ENCODE data around the gene GRIN2A. TPM values are rescaled to one million over a fixed set of nuclear protein-coding genes. Genes with fewer than 3 reads are reported as not detected.
A peak's percentile ranks its signal among the peaks of the same experiment; 100 is the strongest.

GRIN2A gene
- total RNA-seq, 2 experiments from 2014 or later: not detected

GRCh38 chr16:9970796-9971195, 211.4 kb downstream of the GRIN2A start:
- no peaks in the 10 kb centered on the region for H3K36me3 Mint-ChIP-seq (ENCODE audit: low read depth)
- no peak for TF ChIP-seq CTCF (IDR thresholded peaks at IDR 0.05)
- no peak for ATAC-seq
- peaks cover 12% of the 10 kb centered on the region for H3K9me3 Mint-ChIP-seq
- no peak for DNase-seq
- H3K27me3 Mint-ChIP-seq: peaks cover 2% of the 10 kb centered on the region
- ChIA-PET POLR2A (no interaction called here), CTCF (no interaction called here)
- H3K4me3 Mint-ChIP-seq: no peak overlapping the region
- H3K4me1 Mint-ChIP-seq (ENCODE audit: low read depth): peaks cover 3% of the 10 kb centered on the region
- no peak overlapping the region for H3K27ac Mint-ChIP-seq
- intact Hi-C loops (cut with micrococcal nuclease): no loop called here

DNA sequence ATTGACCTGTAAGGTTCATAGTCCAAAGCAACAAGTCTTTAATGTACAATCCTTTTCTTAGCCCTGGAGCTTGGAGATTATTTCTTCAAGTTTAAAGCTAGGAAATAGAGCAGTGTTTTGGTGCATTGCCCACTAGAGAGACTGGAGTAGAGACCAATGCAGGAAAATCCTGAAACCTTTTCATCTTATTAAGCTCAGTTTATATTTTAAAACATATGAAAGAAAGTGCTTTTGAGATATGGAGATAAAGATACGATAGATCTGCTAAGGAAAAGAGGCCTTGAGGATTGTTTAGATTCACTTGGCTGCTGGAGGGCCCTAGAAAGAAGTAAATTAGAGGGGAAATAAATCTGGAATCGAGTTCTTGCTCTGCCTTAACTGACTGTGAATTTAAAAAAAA, 212.0 kb downstream of the GRIN2A start:
- intact Hi-C loops (cut with micrococcal nuclease): no loop called here
- H3K27ac Mint-ChIP-seq: no peak overlapping the region
- H3K4me1 Mint-ChIP-seq (ENCODE audit: low read depth): peaks cover 3% of the 10 kb centered on the region
- H3K27me3 Mint-ChIP-seq: peaks cover 2% of the 10 kb centered on the region
- TF ChIP-seq CTCF (IDR thresholded peaks at IDR 0.05): no peak
- H3K9me3 Mint-ChIP-seq: peaks cover 12% of the 10 kb centered on the region
- H3K36me3 Mint-ChIP-seq (ENCODE audit: low read depth): no peaks in the 10 kb centered on the region
- no peak overlapping the region for H3K4me3 Mint-ChIP-seq
- CTCF ChIA-PET: no interaction called here
- POLR2A ChIA-PET: no interaction called here
- ATAC-seq: no peak
- DNase-seq: no peak

- no peak for TF ChIP-seq CTCF (IDR thresholded peaks at IDR 0.05)
These were observed 212.6 kb downstream of the GRIN2A start for GRCh38 chr16:9969580-9969979.

DNA sequence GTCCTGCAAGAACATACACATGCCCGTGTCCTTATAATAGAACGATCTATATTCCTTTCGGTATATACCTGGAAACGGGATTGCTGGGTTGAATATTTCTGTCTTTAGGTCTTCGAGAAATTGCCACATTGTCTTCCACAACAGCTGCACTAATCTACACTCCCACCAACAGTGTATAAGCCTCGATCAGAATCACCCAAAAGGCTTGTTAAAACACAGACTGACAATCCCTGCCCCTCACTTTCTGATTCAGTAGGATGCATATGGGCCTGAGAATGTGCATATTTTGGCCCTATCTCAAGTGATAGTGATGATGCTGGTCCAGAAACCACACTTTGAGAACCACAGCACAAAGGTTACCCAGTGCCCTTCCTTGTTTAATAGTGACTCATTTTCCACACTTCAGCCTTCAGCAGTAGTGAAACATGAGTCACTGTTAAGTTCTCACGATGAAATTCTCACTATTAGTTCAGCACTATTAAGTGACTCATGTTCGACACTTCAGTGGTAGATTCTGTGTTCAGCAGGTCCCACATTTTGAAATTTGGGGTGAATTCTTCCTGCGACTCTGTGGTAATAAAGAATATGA, 215.6 kb downstream of the GRIN2A start:
- Mint-ChIP-seq H3K27ac (no peak overlapping the region), H3K4me3 (no peak overlapping the region), H3K9me3 (peaks cover 12% of the 10 kb centered on the region), H3K4me1 (ENCODE audit: low read depth) (peaks cover 3% of the 10 kb centered on the region), H3K27me3 (no peaks in the 10 kb centered on the region), H3K36me3 (ENCODE audit: low read depth) (no peaks in the 10 kb centered on the region)
- intact Hi-C loops (cut with micrococcal nuclease): no loop called here
- DNase-seq (peak; percentile 59), ATAC-seq (peak; percentile 92)
- ChIA-PET CTCF (no interaction called here), POLR2A (no interaction called here)
- no peak for TF ChIP-seq CTCF (IDR thresholded peaks at IDR 0.05)

More at GRCh38 chr16:9969580-9969979, 212.6 kb downstream of the GRIN2A start:
- intact Hi-C loops (cut with micrococcal nuclease): no loop called here
- ATAC-seq: no peak
- POLR2A ChIA-PET: no interaction called here
- Mint-ChIP-seq H3K9me3 (peaks cover 12% of the 10 kb centered on the region), H3K27ac (no peak overlapping the region), H3K4me1 (ENCODE audit: low read depth) (peaks cover 3% of the 10 kb centered on the region), H3K4me3 (no peak overlapping the region), H3K36me3 (ENCODE audit: low read depth) (no peaks in the 10 kb centered on the region), H3K27me3 (peaks cover 2% of the 10 kb centered on the region)
- DNase-seq: no peak
- CTCF ChIA-PET: no interaction called here

DNA sequence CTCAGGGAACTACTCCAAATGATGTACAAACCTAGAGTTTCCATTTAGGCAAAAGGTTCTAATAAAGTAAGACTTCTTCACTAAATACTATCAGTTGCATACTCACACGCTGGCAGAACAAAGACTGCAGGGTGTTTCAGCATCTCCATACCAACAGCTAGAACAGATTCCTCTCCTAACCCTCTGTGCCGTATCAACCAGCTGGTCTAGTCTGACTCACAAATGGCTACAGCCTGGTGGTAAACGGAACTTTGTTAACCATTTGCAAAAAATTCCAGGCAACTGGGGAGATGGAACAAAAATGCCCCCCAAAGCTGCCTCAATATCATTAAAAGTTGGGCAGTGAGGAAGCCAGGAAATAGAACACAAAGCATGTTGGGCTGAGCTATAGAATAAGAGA, 217.1 kb downstream of the GRIN2A start:
- H3K9me3 Mint-ChIP-seq: peaks cover 15% of the 10 kb centered on the region
- intact Hi-C loops (cut with micrococcal nuclease): no loop called here
- no peak overlapping the region for H3K4me3 Mint-ChIP-seq
- no peak for ATAC-seq
- CTCF ChIA-PET: no interaction called here
- no peak for TF ChIP-seq CTCF (IDR thresholded peaks at IDR 0.05)
- no peaks in the 10 kb centered on the region for H3K36me3 Mint-ChIP-seq (ENCODE audit: low read depth)
- H3K27me3 Mint-ChIP-seq: no peaks in the 10 kb centered on the region
- H3K4me1 Mint-ChIP-seq (ENCODE audit: low read depth): peaks cover 3% of the 10 kb centered on the region
- no peak for DNase-seq
- POLR2A ChIA-PET: no interaction called here
- no peak overlapping the region for H3K27ac Mint-ChIP-seq

All from activated CD8-positive, alpha-beta T cell treated with anti-CD3 and anti-CD28 coated beads for 36 hours (primary cell).